Putamen (tissue), 1 donor: ENCODE results near the gene SNAPC1.
A peak's percentile ranks its signal among the peaks of the same experiment; 100 is the strongest.
"Not testable (repeated sequence)": the region's sequence is repeated elsewhere in the genome, so short reads cannot be mapped to it uniquely, and the experiment has no call there.

ENCODE experiments used
- DNase-seq: peaks from one replicate; pipeline ENCODE4 v3.0.0-alpha.2; 2016; ENCODE audit warnings: low spot score

The SNAPC1 gene

DNA sequence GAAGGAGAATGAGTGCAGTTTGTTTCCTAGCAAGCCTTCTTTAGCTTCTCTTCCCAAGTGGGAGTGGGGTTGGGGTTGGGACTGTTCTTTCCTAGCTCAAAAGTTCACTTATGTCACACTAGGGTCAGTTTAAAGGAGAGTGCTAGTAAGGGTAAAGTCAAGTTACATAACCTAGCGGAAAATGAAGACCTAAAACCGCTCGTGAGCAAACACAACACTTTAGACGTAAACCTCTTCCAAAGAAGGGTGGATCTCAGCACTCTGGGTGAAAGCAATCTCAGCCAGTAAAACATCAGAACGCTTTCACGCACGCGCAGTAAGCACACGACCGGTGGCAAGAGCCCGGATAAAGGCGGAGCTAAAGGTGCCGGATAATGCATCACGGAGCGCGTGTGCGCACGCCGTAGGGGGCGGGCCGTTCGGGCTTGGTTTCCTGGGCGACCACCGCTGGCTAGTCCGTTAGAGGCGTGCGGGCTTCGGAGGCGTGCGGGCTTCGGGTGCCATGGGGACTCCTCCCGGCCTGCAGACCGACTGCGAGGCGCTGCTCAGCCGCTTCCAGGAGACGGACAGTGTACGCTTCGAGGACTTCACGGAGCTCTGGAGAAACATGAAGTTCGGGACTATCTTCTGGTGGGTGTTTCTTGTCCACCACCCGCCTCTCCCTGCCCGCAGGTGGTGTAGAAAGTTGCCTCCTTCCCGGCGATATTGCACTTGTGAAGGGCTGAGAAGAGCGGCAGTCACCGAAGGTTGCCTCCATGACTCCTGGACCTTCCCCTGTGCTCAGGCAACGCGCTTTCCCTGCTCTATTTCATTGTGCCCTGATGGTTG is at the start of gene SNAPC1:
SNAPC1 (plus strand) TSS at position 462 of the 828 bp plus-strand sequence; CDS start at position 503, 41 bp downstream.
- peak; percentile 97 for DNase-seq

- DNase-seq: no peak
Measured at GRCh38 chr14:61713724-61714437, 48.3 kb upstream of the SNAPC1 start.

DNA sequence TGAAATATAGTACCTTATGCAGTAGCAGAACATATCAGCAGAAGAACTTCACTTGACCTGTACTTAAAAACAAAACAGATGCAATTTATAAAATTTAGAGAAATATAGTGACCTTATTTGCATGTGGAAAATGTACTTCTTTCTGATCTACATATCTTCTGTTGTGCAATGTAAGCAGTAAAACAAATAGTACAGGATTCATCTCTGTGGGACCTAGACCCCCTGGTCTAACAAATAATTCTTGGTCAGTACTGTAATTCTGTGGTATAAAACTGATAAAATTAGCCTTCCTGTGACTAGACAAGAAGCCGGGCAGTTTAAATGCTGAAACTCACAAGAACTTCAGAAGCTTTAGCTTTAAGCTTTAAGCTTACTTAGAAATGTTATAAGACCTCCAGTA is 45.3 kb upstream of the SNAPC1 start:
- no peak for DNase-seq

DNA sequence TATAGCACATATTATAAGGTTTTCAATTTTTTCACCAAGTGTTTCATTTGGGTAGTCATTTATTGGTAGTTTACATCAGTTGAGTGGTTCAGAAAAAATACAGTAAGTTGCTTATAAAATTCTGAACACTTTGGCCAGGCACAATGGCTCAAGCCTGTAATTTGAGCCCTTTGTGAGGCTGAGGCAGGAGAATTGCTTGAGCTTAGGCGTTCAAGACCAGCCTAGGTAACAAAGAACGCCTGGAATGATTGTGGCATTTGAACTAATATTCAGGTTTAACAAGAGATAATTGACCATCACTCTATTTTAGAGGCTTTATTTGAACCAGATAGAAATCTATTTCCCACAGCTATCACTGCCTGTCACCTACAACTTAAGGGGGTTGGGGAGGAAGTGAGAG is 44.2 kb upstream of the SNAPC1 start:
- no peak for DNase-seq

DNA sequence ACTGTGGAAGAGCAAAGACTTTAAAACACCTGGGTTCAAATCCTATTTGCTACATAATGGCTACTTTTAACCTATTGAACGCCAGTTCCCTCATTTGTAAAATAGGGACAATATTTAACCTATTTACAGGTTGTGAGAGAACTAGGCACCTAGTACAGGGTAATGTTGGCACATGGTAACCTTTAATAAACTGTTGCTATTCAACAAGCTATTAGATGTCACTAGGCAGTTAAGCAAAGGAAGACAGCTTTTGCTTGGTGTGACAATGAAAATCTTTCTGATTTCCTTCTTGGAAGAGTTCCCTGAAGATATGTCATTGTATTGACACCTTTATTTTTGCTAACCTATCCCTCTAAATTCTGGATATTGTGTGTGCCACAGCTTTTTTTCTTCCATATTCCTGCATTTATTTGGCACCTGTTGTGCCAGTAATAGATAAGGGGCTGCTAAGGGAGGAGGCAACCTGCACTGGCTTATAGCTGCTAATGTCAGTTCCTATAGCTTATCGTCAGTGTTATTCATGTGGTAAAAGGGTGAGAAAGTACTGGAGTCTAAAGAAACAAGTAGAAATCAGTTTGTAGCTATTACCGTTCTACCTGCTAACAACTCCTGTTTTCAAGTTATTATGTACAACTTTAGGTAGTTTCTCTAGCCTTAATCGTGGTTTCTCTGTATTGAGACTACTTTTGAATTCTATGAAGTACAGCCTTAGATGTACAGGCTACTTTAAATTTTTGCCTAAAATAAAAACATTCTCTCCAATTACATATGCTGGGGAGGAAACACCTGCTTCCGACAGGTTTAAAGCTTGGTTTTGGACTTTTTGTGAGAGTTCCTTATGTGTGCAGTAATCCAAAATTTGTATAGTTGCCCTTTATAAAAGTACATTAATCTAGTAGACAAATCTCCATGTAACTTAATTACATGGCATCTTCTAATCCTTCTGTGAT is 42.6 kb upstream of the SNAPC1 start:
- no peak for DNase-seq

GRCh38 chr14:61720294-61720661 is 41.9 kb upstream of the SNAPC1 start:
- no peak for DNase-seq

- DNase-seq: no peak
Measured at GRCh38 chr14:61720741-61721140, 41.5 kb upstream of the SNAPC1 start.

DNA sequence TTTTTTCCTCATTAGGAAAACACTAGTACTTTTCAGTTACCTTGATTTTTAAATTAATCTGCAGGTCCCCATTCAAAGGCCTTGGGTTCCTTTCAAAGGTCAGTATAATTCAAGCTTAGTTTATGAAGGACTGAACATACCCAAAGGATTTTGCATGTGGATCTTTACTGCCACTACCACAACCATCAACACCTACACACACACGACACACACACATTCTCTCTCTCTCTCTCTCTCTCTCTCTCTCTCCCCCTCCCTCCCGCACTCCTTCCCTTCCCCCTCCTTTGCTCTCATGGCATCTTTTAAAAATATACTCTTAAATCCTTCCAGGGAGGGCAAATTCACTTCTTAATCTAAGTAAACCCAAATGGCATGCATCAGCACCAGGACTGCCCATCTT is 38.1 kb upstream of the SNAPC1 start:
- no peak for DNase-seq

GRCh38 chr14:61726778-61727658 is 35.2 kb upstream of the SNAPC1 start:
- DNase-seq: no peak

DNA sequence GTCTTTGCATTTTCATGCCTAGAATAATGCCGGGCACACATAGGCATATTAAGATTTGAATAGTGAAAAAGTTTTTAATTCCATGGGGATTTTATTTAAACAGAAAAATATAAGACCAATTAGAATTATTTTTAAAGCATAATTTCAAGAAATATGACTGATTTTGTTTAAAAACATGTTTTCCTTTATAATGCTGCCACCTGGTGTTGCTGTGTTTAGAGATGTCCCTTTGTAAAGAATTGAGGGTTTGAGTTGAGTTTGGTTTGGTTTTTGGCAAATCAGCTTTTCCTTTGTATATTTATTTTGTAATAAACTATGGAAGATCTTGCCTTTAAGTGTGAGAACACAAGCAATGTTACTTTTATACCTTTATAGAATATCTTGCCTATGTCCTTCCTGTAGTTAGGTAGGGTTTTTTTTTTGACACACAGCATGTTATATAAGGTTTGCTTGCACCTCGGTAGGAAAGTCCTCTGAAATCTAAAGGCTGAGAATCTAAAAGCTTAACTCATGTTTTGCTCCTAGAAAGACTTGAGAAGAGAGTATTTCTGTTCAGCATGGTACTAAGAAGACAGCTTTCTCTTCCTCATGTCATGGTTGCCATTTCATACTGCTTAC is 31.4 kb upstream of the SNAPC1 start:
- no peak for DNase-seq

DNA sequence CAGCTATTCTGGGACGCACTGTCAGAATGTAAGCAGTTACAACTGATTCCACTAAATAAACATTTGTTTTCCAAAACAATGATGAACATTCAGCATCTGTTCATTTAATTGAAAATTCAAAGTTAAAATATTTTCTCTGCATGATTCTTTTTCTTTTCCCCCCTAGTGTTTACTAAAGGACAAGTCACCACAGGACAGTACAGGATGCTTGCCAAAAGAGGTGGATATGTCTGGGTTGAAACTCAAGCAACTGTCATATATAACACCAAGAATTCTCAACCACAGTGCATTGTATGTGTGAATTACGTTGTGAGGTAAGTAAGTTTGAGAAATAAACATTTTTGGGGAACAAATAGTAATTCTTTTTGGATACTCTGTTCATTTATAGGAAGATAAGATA is 28.2 kb upstream of the SNAPC1 start:
- no peak for DNase-seq

GRCh38 chr14:61736751-61737150 is 25.5 kb upstream of the SNAPC1 start:
- DNase-seq: no peak

GRCh38 chr14:61737915-61738314 is 24.3 kb upstream of the SNAPC1 start:
- DNase-seq: no peak

GRCh38 chr14:61739133-61739532 is 23.1 kb upstream of the SNAPC1 start:
- no peak for DNase-seq

DNA sequence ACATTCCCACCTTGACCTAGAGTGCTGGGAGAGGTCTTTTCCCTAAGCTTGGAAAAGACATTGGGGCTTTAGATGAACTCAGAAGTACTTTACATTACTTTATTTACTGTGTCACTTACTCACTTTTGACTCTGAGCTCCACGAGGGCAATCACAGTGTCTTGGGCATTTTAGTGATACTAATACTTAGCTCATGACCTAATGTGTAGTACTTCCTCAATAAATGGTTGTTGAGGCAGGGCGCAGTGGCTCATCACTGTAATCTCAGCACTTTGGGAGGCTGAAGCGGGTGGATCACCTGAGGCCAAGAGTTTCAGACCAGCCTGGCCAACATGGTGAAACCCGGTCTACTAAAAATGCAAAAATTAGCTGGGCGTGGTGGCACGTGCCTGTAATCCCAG is 19.8 kb upstream of the SNAPC1 start:
- no peak for DNase-seq

DNA sequence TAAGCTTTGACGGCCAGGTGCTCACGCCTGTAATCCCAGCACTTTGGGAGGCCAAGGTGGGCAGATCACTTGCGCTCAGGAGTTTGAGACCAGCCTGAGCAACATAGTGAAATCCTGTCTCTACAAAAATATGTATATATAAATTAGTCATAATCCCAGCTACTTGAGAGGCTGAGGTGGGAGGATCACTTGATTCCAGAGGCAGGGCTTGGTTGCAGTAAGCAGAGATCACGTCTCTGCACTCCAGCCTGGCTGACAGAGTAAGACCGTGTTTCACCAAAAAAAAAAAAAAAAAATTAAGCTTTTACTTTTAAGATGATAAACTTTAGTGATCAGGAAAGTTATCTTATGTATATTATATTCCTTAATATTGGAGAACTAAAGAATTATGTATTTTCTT is 18.0 kb upstream of the SNAPC1 start:
- no peak for DNase-seq

GRCh38 chr14:61746346-61746745 is 15.9 kb upstream of the SNAPC1 start:
- DNase-seq: not testable (repeated sequence)

DNA sequence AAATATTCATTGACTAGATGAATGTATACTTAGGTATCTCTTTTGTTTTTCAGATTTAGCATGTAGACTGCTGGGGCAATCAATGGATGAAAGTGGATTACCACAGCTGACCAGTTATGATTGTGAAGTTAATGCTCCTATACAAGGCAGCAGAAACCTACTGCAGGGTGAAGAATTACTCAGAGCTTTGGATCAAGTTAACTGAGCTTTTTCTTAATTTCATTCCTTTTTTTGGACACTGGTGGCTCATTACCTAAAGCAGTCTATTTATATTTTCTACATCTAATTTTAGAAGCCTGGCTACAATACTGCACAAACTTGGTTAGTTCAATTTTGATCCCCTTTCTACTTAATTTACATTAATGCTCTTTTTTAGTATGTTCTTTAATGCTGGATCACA is 15.3 kb upstream of the SNAPC1 start:
- DNase-seq: no peak

DNA sequence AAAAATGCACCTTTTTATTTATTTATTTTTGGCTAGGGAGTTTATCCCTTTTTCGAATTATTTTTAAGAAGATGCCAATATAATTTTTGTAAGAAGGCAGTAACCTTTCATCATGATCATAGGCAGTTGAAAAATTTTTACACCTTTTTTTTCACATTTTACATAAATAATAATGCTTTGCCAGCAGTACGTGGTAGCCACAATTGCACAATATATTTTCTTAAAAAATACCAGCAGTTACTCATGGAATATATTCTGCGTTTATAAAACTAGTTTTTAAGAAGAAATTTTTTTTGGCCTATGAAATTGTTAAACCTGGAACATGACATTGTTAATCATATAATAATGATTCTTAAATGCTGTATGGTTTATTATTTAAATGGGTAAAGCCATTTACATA is 14.9 kb upstream of the SNAPC1 start:
- DNase-seq: no peak

GRCh38 chr14:61749264-61749663 is 13.0 kb upstream of the SNAPC1 start:
- no peak for DNase-seq

- no peak for DNase-seq
Measured at GRCh38 chr14:61749867-61750266, 12.4 kb upstream of the SNAPC1 start.
